NT2/D1 (cell line): ENCODE measurements around the gene MYO19.

Source experiments
- YY1 ChIP-seq: IDR thresholded peaks from 2 replicates; pipeline ENCODE4 v1.6.1; 2011; ENCODE audit not compliant: insufficient read length, insufficient read depth
- ZNF274 ChIP-seq: IDR thresholded peaks from 2 replicates; pipeline ENCODE4 v1.6.1; 2011; ENCODE audit warnings: mild to moderate bottlenecking, low read depth, low read length

- TF ChIP-seq YY1 (no peak), ZNF274 (no peak)
Observed at GRCh38 chr17:36524428-36524876, 10.2 kb downstream of the MYO19 start.
